Measurements from ENCODE around the gene PPP1R36. TPM values are rescaled to one million over a fixed set of nuclear protein-coding genes. Genes with fewer than 3 reads are reported as not detected.

PPP1R36 gene
- total and polyA plus RNA-seq, 12 donors, result 0.27 to 2.2 (median 0.93) TPM

DNA sequence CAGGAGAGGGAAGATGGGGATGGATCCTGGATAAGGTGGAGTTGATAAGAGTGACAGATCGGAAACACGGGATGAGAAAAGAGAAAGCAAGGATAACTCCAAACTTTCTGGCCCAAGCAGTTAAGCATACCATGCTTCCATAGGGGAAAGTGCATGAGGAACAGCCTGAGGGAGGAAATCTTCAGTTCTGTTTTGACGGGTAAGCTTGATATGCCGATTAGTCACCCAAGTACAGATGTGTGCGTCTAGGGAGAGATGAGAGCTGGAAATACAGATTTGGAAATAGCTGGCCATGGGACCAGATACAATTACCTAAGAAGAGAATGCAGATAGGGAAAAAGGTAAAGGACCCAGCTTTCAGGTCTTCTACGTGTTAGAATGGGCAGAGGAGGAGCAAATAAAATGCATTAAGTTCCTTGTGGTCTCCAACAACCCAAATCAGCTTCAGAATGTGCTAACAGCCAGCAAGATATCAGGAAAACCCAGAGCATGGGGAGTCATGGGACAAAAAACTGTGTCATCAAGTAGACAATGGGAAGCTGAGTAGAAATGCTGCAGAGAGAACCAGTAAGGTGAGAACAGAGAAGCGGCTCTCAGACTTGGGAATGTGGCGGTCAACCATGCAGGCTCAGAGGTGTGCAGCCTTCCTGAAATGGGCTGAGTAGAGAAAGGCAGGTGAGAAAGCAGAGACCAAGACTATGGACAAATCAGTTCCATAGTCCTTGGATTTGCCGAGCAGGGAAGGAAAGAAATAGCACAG is 56.3 kb downstream of the PPP1R36 start:
- intact Hi-C loops (cut with DNase I), result no loop called here
- no peak for TF ChIP-seq POLR2A (IDR thresholded peaks at IDR 0.05)
- TF ChIP-seq, protein P1, sequence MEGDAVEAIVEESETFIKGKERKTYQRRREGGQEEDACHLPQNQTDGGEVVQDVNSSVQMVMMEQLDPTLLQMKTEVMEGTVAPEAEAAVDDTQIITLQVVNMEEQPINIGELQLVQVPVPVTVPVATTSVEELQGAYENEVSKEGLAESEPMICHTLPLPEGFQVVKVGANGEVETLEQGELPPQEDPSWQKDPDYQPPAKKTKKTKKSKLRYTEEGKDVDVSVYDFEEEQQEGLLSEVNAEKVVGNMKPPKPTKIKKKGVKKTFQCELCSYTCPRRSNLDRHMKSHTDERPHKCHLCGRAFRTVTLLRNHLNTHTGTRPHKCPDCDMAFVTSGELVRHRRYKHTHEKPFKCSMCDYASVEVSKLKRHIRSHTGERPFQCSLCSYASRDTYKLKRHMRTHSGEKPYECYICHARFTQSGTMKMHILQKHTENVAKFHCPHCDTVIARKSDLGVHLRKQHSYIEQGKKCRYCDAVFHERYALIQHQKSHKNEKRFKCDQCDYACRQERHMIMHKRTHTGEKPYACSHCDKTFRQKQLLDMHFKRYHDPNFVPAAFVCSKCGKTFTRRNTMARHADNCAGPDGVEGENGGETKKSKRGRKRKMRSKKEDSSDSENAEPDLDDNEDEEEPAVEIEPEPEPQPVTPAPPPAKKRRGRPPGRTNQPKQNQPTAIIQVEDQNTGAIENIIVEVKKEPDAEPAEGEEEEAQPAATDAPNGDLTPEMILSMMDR (IDR thresholded peaks at IDR 0.05), result no peak
- WGBS, 4 donors, result 82 to 91% (median 88%) methylated on average over 9 of the region's 9 CpGs

DNA sequence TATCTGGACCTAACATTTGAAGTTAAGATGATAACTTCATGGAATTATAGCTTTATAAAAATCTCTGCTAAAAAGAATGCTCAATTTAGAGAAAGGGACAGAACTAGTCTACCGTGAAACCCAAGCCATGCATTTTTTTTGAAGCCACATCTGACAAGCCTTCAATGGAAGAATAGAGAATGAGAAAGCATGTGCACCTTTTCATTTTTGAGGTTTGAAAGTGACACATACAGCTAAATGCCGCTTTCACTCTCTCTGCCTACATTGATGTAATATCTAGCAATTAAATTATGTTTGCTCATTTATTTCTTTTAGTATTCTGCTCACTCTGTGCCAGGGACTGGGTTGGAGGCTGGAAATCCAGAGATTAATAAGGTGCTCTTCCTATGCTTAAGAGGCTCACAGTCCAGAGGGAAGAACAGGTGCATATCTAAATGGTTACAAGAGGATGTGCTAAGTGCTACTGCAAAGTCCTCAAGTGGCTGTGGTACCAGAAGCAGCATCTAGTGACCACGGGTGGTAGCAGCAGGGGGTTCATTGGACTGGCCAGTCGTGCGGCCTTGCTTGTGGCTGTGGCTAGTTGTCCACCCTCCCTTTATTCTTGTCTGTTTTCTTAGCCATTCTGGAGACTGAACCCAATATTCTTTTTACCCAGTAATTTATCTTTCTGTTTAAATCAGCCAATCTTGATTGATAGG is 60.4 kb downstream of the PPP1R36 start:
- TF ChIP-seq, protein P1 (IDR thresholded peaks at IDR 0.05), result no peak
- TF ChIP-seq POLR2A (IDR thresholded peaks at IDR 0.05), result no peak
- H3K27me3 ChIP-seq, result no peaks in the 10 kb centered on the region
- H3K4me3 ChIP-seq, result no peak overlapping the region
- intact Hi-C loops (cut with DNase I), result no loop called here
- no peak overlapping the region for H3K27ac ChIP-seq
- no peaks in the 10 kb centered on the region for H3K9me3 ChIP-seq (replicated peaks in 1 of 3)
- DNase-seq, result no peak
- WGBS, 4 donors, result 86 to 91% (median 90%) methylated on average over 5 of the region's 5 CpGs
- no peaks in the 10 kb centered on the region for H3K4me1 ChIP-seq (replicated peaks in 1 of 2)
- H3K36me3 ChIP-seq (replicated peaks in 1 of 2), result no peaks in the 10 kb centered on the region

More for the DNA sequence above, 56.3 kb downstream of the PPP1R36 start:
- peak in 1 of 7 donors; percentile 7 for DNase-seq
- Histone ChIP-seq H3K4me1 (replicated peaks in 1 of 2) (no peaks in the 10 kb centered on the region), H3K27ac (no peak overlapping the region), H3K36me3 (replicated peaks in 1 of 2) (no peaks in the 10 kb centered on the region), H3K9me3 (replicated peaks in 1 of 3) (no peaks in the 10 kb centered on the region), H3K27me3 (peaks cover 4% of the 10 kb centered on the region), H3K4me3 (no peak overlapping the region)

DNA sequence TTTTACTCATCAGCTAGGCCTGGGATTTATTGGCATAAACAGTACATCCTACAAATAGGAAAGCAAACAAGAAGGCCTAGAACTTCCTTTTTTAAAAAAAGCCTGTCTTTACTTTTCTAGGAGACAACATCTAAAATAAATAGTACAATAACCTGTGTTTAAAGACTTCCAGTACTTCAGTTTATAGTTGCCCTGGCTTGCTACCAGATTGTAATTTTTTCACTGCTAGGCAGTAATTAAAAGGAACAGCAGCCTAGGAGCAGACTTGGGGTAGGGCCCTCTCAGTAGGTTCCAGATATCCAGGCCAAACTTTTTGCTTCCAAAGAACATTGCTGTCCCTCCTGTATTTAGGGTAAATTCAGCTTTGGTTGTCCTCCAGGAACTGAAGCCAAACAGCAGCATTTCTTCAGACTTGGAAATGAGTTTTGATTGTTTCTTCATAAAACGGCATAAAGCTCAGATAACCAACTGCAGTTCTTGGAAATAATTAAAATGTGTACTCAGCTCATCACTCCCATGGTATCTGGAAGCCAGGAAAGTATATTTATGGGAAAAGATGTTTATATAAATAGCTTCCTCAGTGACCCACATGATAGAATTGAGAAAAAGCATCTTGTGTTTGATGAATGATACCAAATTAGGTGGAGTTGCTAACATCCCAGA is 61.7 kb downstream of the PPP1R36 start:
- intact Hi-C loops (cut with DNase I), result no loop called here
- H3K36me3 ChIP-seq (replicated peaks in 1 of 2), result no peaks in the 10 kb centered on the region
- no peak for DNase-seq
- no peak for TF ChIP-seq POLR2A (IDR thresholded peaks at IDR 0.05)
- TF ChIP-seq, protein P1 (IDR thresholded peaks at IDR 0.05), result no peak
- H3K4me1 ChIP-seq (replicated peaks in 1 of 2), result no peaks in the 10 kb centered on the region
- 53 to 86% (median 63%) methylated on average over 1 of the region's 1 CpG for WGBS, 4 donors
- H3K27ac ChIP-seq, result peak overlapping the region in 2 of 5 donors; percentile 27 to 68
- H3K9me3 ChIP-seq (replicated peaks in 1 of 3), result no peaks in the 10 kb centered on the region
- no peak overlapping the region for H3K4me3 ChIP-seq
- no peaks in the 10 kb centered on the region for H3K27me3 ChIP-seq

DNA sequence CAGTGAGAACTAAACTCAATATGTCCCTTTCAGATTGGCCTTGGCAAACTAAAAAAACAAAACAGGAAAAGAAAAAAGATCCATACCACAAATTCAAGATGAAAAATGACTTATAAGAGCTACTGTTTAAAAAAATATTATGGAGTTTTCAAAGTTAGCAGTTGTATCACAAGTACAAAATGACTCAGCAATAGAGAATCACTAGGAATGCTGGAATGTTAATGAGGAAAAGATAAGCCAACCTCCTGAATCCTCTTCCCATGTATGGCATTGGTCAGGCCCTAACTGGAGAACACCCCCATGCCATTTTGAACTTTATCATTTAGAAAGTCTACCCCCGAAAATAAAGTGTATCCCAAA is 62.2 kb downstream of the PPP1R36 start:
- H3K4me1 ChIP-seq (replicated peaks in 1 of 2), result no peaks in the 10 kb centered on the region
- intact Hi-C loops (cut with DNase I), result no loop called here
- TF ChIP-seq, protein P1 (IDR thresholded peaks at IDR 0.05), result no peak
- TF ChIP-seq POLR2A (IDR thresholded peaks at IDR 0.05), result no peak
- no peak overlapping the region for H3K4me3 ChIP-seq
- H3K9me3 ChIP-seq (replicated peaks in 1 of 3), result no peaks in the 10 kb centered on the region
- H3K36me3 ChIP-seq (replicated peaks in 1 of 2), result no peaks in the 10 kb centered on the region
- DNase-seq, result no peak
- peak overlapping the region in 3 of 5 donors; percentile 26 to 80 (median 68) for H3K27ac ChIP-seq
- H3K27me3 ChIP-seq, result no peaks in the 10 kb centered on the region
- 55 to 74% (median 72%) methylated on average over 1 of the region's 1 CpG for WGBS, 4 donors

Data from adrenal gland (tissue), 12 donors.